ENCODE data around the gene TOMT. TPM values are rescaled to one million over a fixed set of nuclear protein-coding genes. Genes with fewer than 3 reads are reported as not detected.
A peak's percentile ranks its signal among the peaks of the same experiment; 100 is the strongest.

Gene TOMT
- polyA plus RNA-seq, 1 donor from 2014 or later: 0.76 TPM

DNA sequence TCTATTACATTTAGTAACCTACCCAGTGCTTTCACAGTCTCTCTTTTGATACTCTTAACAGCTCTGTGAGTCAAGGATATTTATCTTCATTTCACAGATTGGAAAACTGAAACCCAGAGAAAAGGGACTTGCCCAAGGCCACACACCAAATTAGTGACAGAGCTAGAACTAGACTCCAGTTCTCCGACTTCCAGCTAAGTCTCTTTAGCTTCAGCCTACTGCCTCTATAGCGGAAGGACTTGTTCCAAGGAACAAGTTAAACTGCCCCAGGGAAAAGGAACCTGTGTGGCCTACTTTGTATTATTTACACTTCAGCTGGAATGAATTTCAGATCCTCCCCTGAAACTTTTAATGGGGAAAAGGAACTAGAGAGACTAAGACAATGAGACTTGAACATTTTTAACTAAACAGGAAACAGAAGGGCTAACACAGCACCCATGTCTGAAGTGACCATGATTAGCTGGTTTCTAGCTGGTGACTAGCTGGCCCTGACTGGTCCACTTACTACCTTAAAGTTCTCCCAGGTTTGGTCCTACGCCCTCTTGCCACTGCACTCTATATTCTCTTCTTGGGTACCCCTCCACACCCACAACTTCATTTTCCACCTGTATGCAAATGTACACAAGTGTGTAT is 23.8 kb upstream of the TOMT start:
- H3K9ac ChIP-seq (ENCODE audit: low read length): no peak overlapping the region
- no peak overlapping the region for H3K4me3 ChIP-seq (ENCODE audit: low read length)
- H3K27ac ChIP-seq (ENCODE audit: low read length): peak overlapping the region; percentile 90

DNA sequence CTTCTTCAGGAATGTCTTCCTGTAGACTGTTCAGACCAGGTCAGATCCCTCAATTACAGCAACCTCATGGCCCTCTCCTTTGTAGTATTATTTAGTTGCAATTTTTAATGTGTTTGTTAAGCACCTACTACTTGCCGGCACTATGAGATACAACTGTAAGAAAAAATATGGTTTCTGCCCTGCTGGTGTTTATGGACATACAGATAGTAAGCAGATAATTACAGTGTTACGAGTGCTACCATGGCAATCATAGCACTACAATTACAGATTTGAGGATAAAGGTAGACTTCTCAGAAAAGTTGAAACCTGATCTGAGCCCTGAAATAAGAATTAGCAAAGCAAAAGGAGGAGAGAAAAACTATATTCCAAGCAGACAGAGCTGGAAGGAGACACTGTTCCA is 22.3 kb upstream of the TOMT start:
- Histone ChIP-seq H3K9me2 (ENCODE audit: insufficient read depth, low read length) (no peaks in the 10 kb centered on the region), H3K4me3 (ENCODE audit: low read length) (no peak overlapping the region), H3K4me2 (ENCODE audit: low read length) (no peak overlapping the region), H3K27ac (ENCODE audit: low read length) (no peak overlapping the region), H4K20me1 (ENCODE audit: insufficient read depth) (no peaks in the 10 kb centered on the region), H3F3A (ENCODE audit: insufficient read depth, low read length, poor library complexity, severe bottlenecking) (no peaks in the 10 kb centered on the region), H3K79me2 (replicated peaks; ENCODE audit: insufficient read depth, low read length) (peaks cover 18% of the 10 kb centered on the region), H2AFZ (ENCODE audit: low read depth, low read length) (no peak overlapping the region), H3K9me3 (ENCODE audit: low read length) (no peaks in the 10 kb centered on the region), H3K27me3 (ENCODE audit: insufficient read depth, low read depth, low read length) (no peaks in the 10 kb centered on the region), H3K9ac (ENCODE audit: low read length) (no peak overlapping the region), H3K36me3 (ENCODE audit: insufficient read depth, low read length) (no peaks in the 10 kb centered on the region)
- TF ChIP-seq, protein P1, sequence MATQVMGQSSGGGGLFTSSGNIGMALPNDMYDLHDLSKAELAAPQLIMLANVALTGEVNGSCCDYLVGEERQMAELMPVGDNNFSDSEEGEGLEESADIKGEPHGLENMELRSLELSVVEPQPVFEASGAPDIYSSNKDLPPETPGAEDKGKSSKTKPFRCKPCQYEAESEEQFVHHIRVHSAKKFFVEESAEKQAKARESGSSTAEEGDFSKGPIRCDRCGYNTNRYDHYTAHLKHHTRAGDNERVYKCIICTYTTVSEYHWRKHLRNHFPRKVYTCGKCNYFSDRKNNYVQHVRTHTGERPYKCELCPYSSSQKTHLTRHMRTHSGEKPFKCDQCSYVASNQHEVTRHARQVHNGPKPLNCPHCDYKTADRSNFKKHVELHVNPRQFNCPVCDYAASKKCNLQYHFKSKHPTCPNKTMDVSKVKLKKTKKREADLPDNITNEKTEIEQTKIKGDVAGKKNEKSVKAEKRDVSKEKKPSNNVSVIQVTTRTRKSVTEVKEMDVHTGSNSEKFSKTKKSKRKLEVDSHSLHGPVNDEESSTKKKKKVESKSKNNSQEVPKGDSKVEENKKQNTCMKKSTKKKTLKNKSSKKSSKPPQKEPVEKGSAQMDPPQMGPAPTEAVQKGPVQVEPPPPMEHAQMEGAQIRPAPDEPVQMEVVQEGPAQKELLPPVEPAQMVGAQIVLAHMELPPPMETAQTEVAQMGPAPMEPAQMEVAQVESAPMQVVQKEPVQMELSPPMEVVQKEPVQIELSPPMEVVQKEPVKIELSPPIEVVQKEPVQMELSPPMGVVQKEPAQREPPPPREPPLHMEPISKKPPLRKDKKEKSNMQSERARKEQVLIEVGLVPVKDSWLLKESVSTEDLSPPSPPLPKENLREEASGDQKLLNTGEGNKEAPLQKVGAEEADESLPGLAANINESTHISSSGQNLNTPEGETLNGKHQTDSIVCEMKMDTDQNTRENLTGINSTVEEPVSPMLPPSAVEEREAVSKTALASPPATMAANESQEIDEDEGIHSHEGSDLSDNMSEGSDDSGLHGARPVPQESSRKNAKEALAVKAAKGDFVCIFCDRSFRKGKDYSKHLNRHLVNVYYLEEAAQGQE (IDR thresholded peaks at IDR 0.05; ENCODE audit: borderline replicate concordance): no peak
- no peak for TF ChIP-seq MXI1 (conservative IDR thresholded peaks at IDR 0.05; ENCODE audit: poor library complexity, severe bottlenecking)
- no peak for TF ChIP-seq RAD21 (conservative IDR thresholded peaks at IDR 0.05)
- TF ChIP-seq, protein P2, sequence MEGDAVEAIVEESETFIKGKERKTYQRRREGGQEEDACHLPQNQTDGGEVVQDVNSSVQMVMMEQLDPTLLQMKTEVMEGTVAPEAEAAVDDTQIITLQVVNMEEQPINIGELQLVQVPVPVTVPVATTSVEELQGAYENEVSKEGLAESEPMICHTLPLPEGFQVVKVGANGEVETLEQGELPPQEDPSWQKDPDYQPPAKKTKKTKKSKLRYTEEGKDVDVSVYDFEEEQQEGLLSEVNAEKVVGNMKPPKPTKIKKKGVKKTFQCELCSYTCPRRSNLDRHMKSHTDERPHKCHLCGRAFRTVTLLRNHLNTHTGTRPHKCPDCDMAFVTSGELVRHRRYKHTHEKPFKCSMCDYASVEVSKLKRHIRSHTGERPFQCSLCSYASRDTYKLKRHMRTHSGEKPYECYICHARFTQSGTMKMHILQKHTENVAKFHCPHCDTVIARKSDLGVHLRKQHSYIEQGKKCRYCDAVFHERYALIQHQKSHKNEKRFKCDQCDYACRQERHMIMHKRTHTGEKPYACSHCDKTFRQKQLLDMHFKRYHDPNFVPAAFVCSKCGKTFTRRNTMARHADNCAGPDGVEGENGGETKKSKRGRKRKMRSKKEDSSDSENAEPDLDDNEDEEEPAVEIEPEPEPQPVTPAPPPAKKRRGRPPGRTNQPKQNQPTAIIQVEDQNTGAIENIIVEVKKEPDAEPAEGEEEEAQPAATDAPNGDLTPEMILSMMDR (IDR thresholded peaks at IDR 0.05; ENCODE audit: poor library complexity, severe bottlenecking): no peak
- TF ChIP-seq TAF1 (IDR thresholded peaks at IDR 0.05; ENCODE audit: low read depth): no peak
- no peak for TF ChIP-seq SMC3 (conservative IDR thresholded peaks at IDR 0.05; ENCODE audit: poor library complexity)
- no peak for TF ChIP-seq EP300 (conservative IDR thresholded peaks at IDR 0.05; ENCODE audit: poor library complexity, severe bottlenecking)
- TF ChIP-seq EZH2 (IDR thresholded peaks at IDR 0.05; ENCODE audit: borderline replicate concordance, insufficient read depth, low read length, poor library complexity, severe bottlenecking): no peak

More for the DNA sequence above, 23.8 kb upstream of the TOMT start:
- Histone ChIP-seq H3K27me3 (ENCODE audit: insufficient read depth, low read depth, low read length) (no peaks in the 10 kb centered on the region), H3K79me2 (replicated peaks; ENCODE audit: insufficient read depth, low read length) (peaks cover 33% of the 10 kb centered on the region), H3K9me3 (ENCODE audit: low read length) (no peaks in the 10 kb centered on the region), H3K9me2 (ENCODE audit: insufficient read depth, low read length) (no peaks in the 10 kb centered on the region), H4K20me1 (ENCODE audit: insufficient read depth) (no peaks in the 10 kb centered on the region), H2AFZ (ENCODE audit: low read depth, low read length) (no peak overlapping the region), H3K4me2 (ENCODE audit: low read length) (no peak overlapping the region), H3K36me3 (ENCODE audit: insufficient read depth, low read length) (no peaks in the 10 kb centered on the region), H3F3A (ENCODE audit: insufficient read depth, low read length, poor library complexity, severe bottlenecking) (no peaks in the 10 kb centered on the region)
- TF ChIP-seq RAD21 (conservative IDR thresholded peaks at IDR 0.05) (no peak), MXI1 (conservative IDR thresholded peaks at IDR 0.05; ENCODE audit: poor library complexity, severe bottlenecking) (no peak), POLR2AphosphoS5 (IDR thresholded peaks at IDR 0.05) (no peak), TAF1 (IDR thresholded peaks at IDR 0.05; ENCODE audit: low read depth) (no peak), EP300 (conservative IDR thresholded peaks at IDR 0.05; ENCODE audit: poor library complexity, severe bottlenecking) (no peak), EZH2 (IDR thresholded peaks at IDR 0.05; ENCODE audit: borderline replicate concordance, insufficient read depth, low read length, poor library complexity, severe bottlenecking) (no peak), SMC3 (conservative IDR thresholded peaks at IDR 0.05; ENCODE audit: poor library complexity) (no peak)
- TF ChIP-seq, protein P1 (IDR thresholded peaks at IDR 0.05; ENCODE audit: borderline replicate concordance): no peak
- TF ChIP-seq, protein P2 (IDR thresholded peaks at IDR 0.05; ENCODE audit: poor library complexity, severe bottlenecking): no peak

Data from neural cell (in vitro differentiated cells).